ENCODE measurements around the gene TIGAR. TPM values are rescaled to one million over a fixed set of nuclear protein-coding genes. Genes with fewer than 3 reads are reported as not detected.

The TIGAR gene
- polyA plus RNA-seq, 1 donor from 2014 or later = 10.0 TPM

- H3F3A ChIP-seq (ENCODE audit: insufficient read depth, low read length, poor library complexity, severe bottlenecking) = peaks cover under 1% of the 10 kb centered on the region
- no peaks in the 10 kb centered on the region for H4K20me1 ChIP-seq (ENCODE audit: insufficient read depth)
- no peak overlapping the region for H2AFZ ChIP-seq (ENCODE audit: low read depth, low read length)
- H3K9ac ChIP-seq (ENCODE audit: low read length) = no peak overlapping the region
- no peak overlapping the region for H3K27ac ChIP-seq (ENCODE audit: low read length)
- no peak overlapping the region for H3K4me3 ChIP-seq (ENCODE audit: low read length)
- peaks cover 4% of the 10 kb centered on the region for H3K36me3 ChIP-seq (ENCODE audit: insufficient read depth, low read length)
- no peaks in the 10 kb centered on the region for H3K79me2 ChIP-seq (replicated peaks; ENCODE audit: insufficient read depth, low read length)
- H3K4me2 ChIP-seq (ENCODE audit: low read length) = no peak overlapping the region
- TF ChIP-seq SMC3 (conservative IDR thresholded peaks at IDR 0.05; ENCODE audit: poor library complexity) (no peak), RAD21 (conservative IDR thresholded peaks at IDR 0.05) (no peak)
- no peaks in the 10 kb centered on the region for H3K27me3 ChIP-seq (ENCODE audit: insufficient read depth, low read depth, low read length)
- H3K9me3 ChIP-seq (ENCODE audit: low read length) = no peaks in the 10 kb centered on the region
- H3K9me2 ChIP-seq (ENCODE audit: insufficient read depth, low read length) = no peaks in the 10 kb centered on the region
Measured at GRCh38 chr12:4301932-4302501, 19.0 kb upstream of the TIGAR start.

GRCh38 chr12:4302881-4303280, 18.1 kb upstream of the TIGAR start:
- Histone ChIP-seq H3K36me3 (ENCODE audit: insufficient read depth, low read length) (peaks cover 4% of the 10 kb centered on the region), H3K9ac (ENCODE audit: low read length) (no peak overlapping the region), H4K20me1 (ENCODE audit: insufficient read depth) (no peaks in the 10 kb centered on the region), H3K27ac (ENCODE audit: low read length) (no peak overlapping the region), H3K79me2 (replicated peaks; ENCODE audit: insufficient read depth, low read length) (no peaks in the 10 kb centered on the region), H3K9me3 (ENCODE audit: low read length) (no peaks in the 10 kb centered on the region), H3K27me3 (ENCODE audit: insufficient read depth, low read depth, low read length) (no peaks in the 10 kb centered on the region), H3F3A (ENCODE audit: insufficient read depth, low read length, poor library complexity, severe bottlenecking) (peaks cover 6% of the 10 kb centered on the region), H2AFZ (ENCODE audit: low read depth, low read length) (no peak overlapping the region), H3K4me2 (ENCODE audit: low read length) (no peak overlapping the region), H3K4me3 (ENCODE audit: low read length) (no peak overlapping the region), H3K9me2 (ENCODE audit: insufficient read depth, low read length) (no peaks in the 10 kb centered on the region)
- TF ChIP-seq EP300 (conservative IDR thresholded peaks at IDR 0.05; ENCODE audit: poor library complexity, severe bottlenecking) = no peak
- TF ChIP-seq RAD21 (conservative IDR thresholded peaks at IDR 0.05) = no peak
- no peak for TF ChIP-seq POLR2AphosphoS5 (IDR thresholded peaks at IDR 0.05)

GRCh38 chr12:4303750-4304149, 17.3 kb upstream of the TIGAR start:
- Histone ChIP-seq H3K9me2 (ENCODE audit: insufficient read depth, low read length) (no peaks in the 10 kb centered on the region), H3K4me3 (ENCODE audit: low read length) (no peak overlapping the region), H3K4me2 (ENCODE audit: low read length) (no peak overlapping the region), H3K27me3 (ENCODE audit: insufficient read depth, low read depth, low read length) (no peaks in the 10 kb centered on the region), H4K20me1 (ENCODE audit: insufficient read depth) (no peaks in the 10 kb centered on the region), H3K9ac (ENCODE audit: low read length) (no peak overlapping the region), H3K79me2 (replicated peaks; ENCODE audit: insufficient read depth, low read length) (no peaks in the 10 kb centered on the region), H3K27ac (ENCODE audit: low read length) (no peak overlapping the region), H3K9me3 (ENCODE audit: low read length) (no peaks in the 10 kb centered on the region), H3F3A (ENCODE audit: insufficient read depth, low read length, poor library complexity, severe bottlenecking) (peaks cover 6% of the 10 kb centered on the region), H3K36me3 (ENCODE audit: insufficient read depth, low read length) (peaks cover 4% of the 10 kb centered on the region), H2AFZ (ENCODE audit: low read depth, low read length) (no peak overlapping the region)
- TF ChIP-seq REST (IDR thresholded peaks at IDR 0.05; ENCODE audit: borderline replicate concordance) (no peak), MXI1 (conservative IDR thresholded peaks at IDR 0.05; ENCODE audit: poor library complexity, severe bottlenecking) (no peak), EP300 (conservative IDR thresholded peaks at IDR 0.05; ENCODE audit: poor library complexity, severe bottlenecking) (no peak), EZH2 (IDR thresholded peaks at IDR 0.05; ENCODE audit: borderline replicate concordance, insufficient read depth, low read length, poor library complexity, severe bottlenecking) (no peak), RAD21 (conservative IDR thresholded peaks at IDR 0.05) (no peak), SMC3 (conservative IDR thresholded peaks at IDR 0.05; ENCODE audit: poor library complexity) (no peak), POLR2AphosphoS5 (IDR thresholded peaks at IDR 0.05) (no peak), CTCF (IDR thresholded peaks at IDR 0.05; ENCODE audit: poor library complexity, severe bottlenecking) (no peak), TAF1 (IDR thresholded peaks at IDR 0.05; ENCODE audit: low read depth) (no peak)
